ENCODE results near the gene TULP4. TPM values are rescaled to one million over a fixed set of nuclear protein-coding genes. Genes with fewer than 3 reads are reported as not detected.
A peak's percentile ranks its signal among the peaks of the same experiment; 100 is the strongest.
"Not testable (repeated sequence)": the region's sequence is repeated elsewhere in the genome, so short reads cannot be mapped to it uniquely, and the experiment has no call there.

Gene TULP4
- total RNA-seq, 4 donors from 2014 or later: 209 to 459 (median 292) TPM

GRCh38 chr6:158338311-158339112, 26.2 kb downstream of the TULP4 start:
- intact Hi-C loops (cut with DNase I): no loop called here
- TF ChIP-seq CTCF (IDR thresholded peaks at IDR 0.05): no peak
- no peak for TF ChIP-seq POLR2A (IDR thresholded peaks at IDR 0.05)
- Histone ChIP-seq H3K4me1 (peaks cover 21 to 34% of the 10 kb centered on the region in 2 donors), H3K9me3 (no peaks in the 10 kb centered on the region), H3K27me3 (no peaks in the 10 kb centered on the region), H3K36me3 (no peaks in the 10 kb centered on the region), H3K27ac (peak overlapping the region in 1 of 3 donors; percentile 28), H3K4me3 (replicated peaks in 1 of 3) (no peak overlapping the region)
- 83 to 93% methylated on average over 5 of the region's 5 CpGs for WGBS, 2 donors
- DNase-seq: no peak

- H3K27ac ChIP-seq: peak overlapping the region in 1 of 3 donors; percentile 28
- H3K36me3 ChIP-seq; H3K9me3 ChIP-seq; H3K4me3 ChIP-seq (replicated peaks in 1 of 3); H3K27me3 ChIP-seq; intact Hi-C loops (cut with DNase I): not testable (repeated sequence)
- H3K4me1 ChIP-seq: peaks cover 21 to 34% of the 10 kb centered on the region in 2 donors
- WGBS, 2 donors: 50 to 57% methylated on average over 10 of the region's 10 CpGs
- peak; percentile 58 to 64 for DNase-seq
Measured at GRCh38 chr6:158339197-158339596, 26.9 kb downstream of the TULP4 start.

GRCh38 chr6:158340252-158340651, 28.0 kb downstream of the TULP4 start:
- H3K4me1 ChIP-seq: peaks cover 21 to 34% of the 10 kb centered on the region in 2 donors
- peak overlapping the region; percentile 8 to 55 (median 44) for H3K27ac ChIP-seq
- H3K4me3 ChIP-seq (replicated peaks in 1 of 3): no peak overlapping the region
- no peak for DNase-seq
- TF ChIP-seq POLR2A (IDR thresholded peaks at IDR 0.05): no peak
- no peak for TF ChIP-seq CTCF (IDR thresholded peaks at IDR 0.05)
- no peaks in the 10 kb centered on the region for H3K9me3 ChIP-seq
- H3K27me3 ChIP-seq: no peaks in the 10 kb centered on the region
- 66 to 95% methylated on average over 4 of the region's 4 CpGs for WGBS, 2 donors
- H3K36me3 ChIP-seq: no peaks in the 10 kb centered on the region
- intact Hi-C loops (cut with DNase I): no loop called here

- no peak overlapping the region for H3K4me3 ChIP-seq (replicated peaks in 1 of 3)
- H3K9me3 ChIP-seq: no peaks in the 10 kb centered on the region
- 65 to 76% methylated on average over 4 of the region's 4 CpGs for whole genome bisulfite sequencing, 2 donors
- no peaks in the 10 kb centered on the region for H3K27me3 ChIP-seq
- intact Hi-C loops (cut with DNase I): no loop called here
- no peaks in the 10 kb centered on the region for H3K36me3 ChIP-seq
- no peak for TF ChIP-seq POLR2A (IDR thresholded peaks at IDR 0.05)
- no peak for TF ChIP-seq CTCF (IDR thresholded peaks at IDR 0.05)
- peaks cover 9 to 17% of the 10 kb centered on the region in 2 donors for H3K4me1 ChIP-seq
- peak overlapping the region in 1 of 3 donors; percentile 7 for H3K27ac ChIP-seq
- no peak for DNase-seq
Measured at GRCh38 chr6:158344534-158344933, 32.3 kb downstream of the TULP4 start.

GRCh38 chr6:158345444-158345843, 33.2 kb downstream of the TULP4 start:
- intact Hi-C loops (cut with DNase I); H3K4me3 ChIP-seq (replicated peaks in 1 of 3); H3K9me3 ChIP-seq; DNase-seq; H3K36me3 ChIP-seq; H3K27me3 ChIP-seq: not testable (repeated sequence)
- WGBS, 2 donors: 91 to 94% methylated on average over 6 of the region's 6 CpGs
- Histone ChIP-seq H3K4me1 (peaks cover 4 to 13% of the 10 kb centered on the region in 2 donors), H3K27ac (peak overlapping the region in 1 of 3 donors; percentile 36)

- TF ChIP-seq CTCF (IDR thresholded peaks at IDR 0.05) (no peak), POLR2A (IDR thresholded peaks at IDR 0.05) (no peak)
- no peaks in the 10 kb centered on the region for H3K9me3 ChIP-seq
- no peaks in the 10 kb centered on the region for H3K27me3 ChIP-seq
- no peaks in the 10 kb centered on the region for H3K36me3 ChIP-seq
- no peak overlapping the region for H3K4me3 ChIP-seq (replicated peaks in 1 of 3)
- H3K27ac ChIP-seq: no peak overlapping the region
- 95 to 100% methylated on average over 2 of the region's 2 CpGs for WGBS, 2 donors
- no peaks in the 10 kb centered on the region for H3K4me1 ChIP-seq
- no peak for DNase-seq
- intact Hi-C loops (cut with DNase I): no loop called here
Measured at GRCh38 chr6:158347335-158347734, 35.1 kb downstream of the TULP4 start.

- intact Hi-C loops (cut with DNase I); DNase-seq; H3K27ac ChIP-seq; H3K27me3 ChIP-seq; H3K4me1 ChIP-seq; H3K9me3 ChIP-seq; H3K4me3 ChIP-seq (replicated peaks in 1 of 3); H3K36me3 ChIP-seq: not testable (repeated sequence)
- 88 to 91% methylated on average over 10 to 11 of the region's 47 CpGs for WGBS, 2 donors
Measured at GRCh38 chr6:158348737-158349504, 36.7 kb downstream of the TULP4 start.

GRCh38 chr6:158349505-158350275, 37.4 kb downstream of the TULP4 start:
- H3K4me3 ChIP-seq (replicated peaks in 1 of 3); H3K27me3 ChIP-seq; H3K36me3 ChIP-seq; H3K27ac ChIP-seq; DNase-seq; intact Hi-C loops (cut with DNase I); H3K4me1 ChIP-seq; H3K9me3 ChIP-seq: not testable (repeated sequence)
- WGBS, 2 donors: 100% methylated on average over 4 of the region's 54 CpGs; no CpG with 5 or more reads in 1 of the 2 donors

All from thyroid gland (tissue), 4 donors.